Measurements from ENCODE around the gene PECR. TPM values are rescaled to one million over a fixed set of nuclear protein-coding genes. Genes with fewer than 3 reads are reported as not detected.

PECR gene
- total RNA-seq, 1 experiment from 2014 or later = 15.3 TPM

Other genes starting within 250 kb of the PECR start
- gene MREG, start 68.3 kb downstream of the PECR start, total RNA-seq (2021) = 21.0 and 21.8 TPM in 2 replicates
- 0.97 and 1.0 TPM in 2 replicates for gene TMEM169, start 110 bp upstream of the PECR start, total RNA-seq (2021)
- gene XRCC5, start 27.5 kb upstream of the PECR start, total RNA-seq (2021) = 613 and 618 TPM in 2 replicates

All from H9 (cell line).